ENCODE data around the gene ZNF184. TPM values are rescaled to one million over a fixed set of nuclear protein-coding genes. Genes with fewer than 3 reads are reported as not detected.

Gene ZNF184
- total and polyA plus RNA-seq, 4 donors: 0.80 to 4.4 (median 1.6) TPM

- Histone ChIP-seq H3K27ac (ENCODE audit: low read depth in 1 of 2, low read length in 2 of 2) (no peak overlapping the region), H3K27me3 (ENCODE audit: control insufficient read depth in 4 of 4, insufficient read depth in 4 of 4, low read length in 3 of 4) (peaks cover 0 to 10% (median 4%) of the 10 kb centered on the region in 4 donors), H3K9me3 (ENCODE audit: control insufficient read depth in 4 of 4, low read length in 3 of 4) (peaks cover 0 to 2% (median 0%) of the 10 kb centered on the region in 4 donors), H3K9ac (ENCODE audit: low read depth in 1 of 2, low read length in 2 of 2) (peak overlapping the region; percentile 48 to 84), H3K4me1 (ENCODE audit: control insufficient read depth in 4 of 4, insufficient read depth in 4 of 4, low read length in 3 of 4) (peaks cover 0 to 14% (median 6%) of the 10 kb centered on the region in 4 donors), H3K4me3 (ENCODE audit: low read depth in 1 of 3, low read length in 3 of 3) (peak overlapping the region; percentile 14 to 93 (median 52)), H3K36me3 (ENCODE audit: control insufficient read depth in 4 of 4, insufficient read depth in 3 of 4, low read depth in 1 of 4, low read length in 3 of 4) (no peaks in the 10 kb centered on the region)
- no peak for DNase-seq (ENCODE audit: low spot score)
- WGBS: 38% methylated on average over 12 of the region's 12 CpGs
- TF ChIP-seq RXRA (IDR thresholded peaks at IDR 0.05) (no peak), SP1 (IDR thresholded peaks at IDR 0.05) (no peak), RAD21 (IDR thresholded peaks at IDR 0.05) (no peak), REST (IDR thresholded peaks at IDR 0.05) (no peak), EGR1 (IDR thresholded peaks at IDR 0.05; ENCODE audit: low read depth in 2 of 2) (no peak), JUND (IDR thresholded peaks at IDR 0.05) (no peak), HNF4G (IDR thresholded peaks at IDR 0.05) (no peak), FOXA2 (IDR thresholded peaks at IDR 0.05) (no peak), TAF1 (conservative IDR thresholded peaks at IDR 0.05) (no peak), MAX (IDR thresholded peaks at IDR 0.05) (no peak), HNF4A (conservative IDR thresholded peaks at IDR 0.05) (no peak), YY1 (IDR thresholded peaks at IDR 0.05) (no peak), NR2F2 (IDR thresholded peaks at IDR 0.05) (no peak)
- TF ChIP-seq, protein P1, sequence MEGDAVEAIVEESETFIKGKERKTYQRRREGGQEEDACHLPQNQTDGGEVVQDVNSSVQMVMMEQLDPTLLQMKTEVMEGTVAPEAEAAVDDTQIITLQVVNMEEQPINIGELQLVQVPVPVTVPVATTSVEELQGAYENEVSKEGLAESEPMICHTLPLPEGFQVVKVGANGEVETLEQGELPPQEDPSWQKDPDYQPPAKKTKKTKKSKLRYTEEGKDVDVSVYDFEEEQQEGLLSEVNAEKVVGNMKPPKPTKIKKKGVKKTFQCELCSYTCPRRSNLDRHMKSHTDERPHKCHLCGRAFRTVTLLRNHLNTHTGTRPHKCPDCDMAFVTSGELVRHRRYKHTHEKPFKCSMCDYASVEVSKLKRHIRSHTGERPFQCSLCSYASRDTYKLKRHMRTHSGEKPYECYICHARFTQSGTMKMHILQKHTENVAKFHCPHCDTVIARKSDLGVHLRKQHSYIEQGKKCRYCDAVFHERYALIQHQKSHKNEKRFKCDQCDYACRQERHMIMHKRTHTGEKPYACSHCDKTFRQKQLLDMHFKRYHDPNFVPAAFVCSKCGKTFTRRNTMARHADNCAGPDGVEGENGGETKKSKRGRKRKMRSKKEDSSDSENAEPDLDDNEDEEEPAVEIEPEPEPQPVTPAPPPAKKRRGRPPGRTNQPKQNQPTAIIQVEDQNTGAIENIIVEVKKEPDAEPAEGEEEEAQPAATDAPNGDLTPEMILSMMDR (IDR thresholded peaks at IDR 0.05; ENCODE audit: low read depth, low read length, missing input control): no peak
- TF ChIP-seq, protein P2, sequence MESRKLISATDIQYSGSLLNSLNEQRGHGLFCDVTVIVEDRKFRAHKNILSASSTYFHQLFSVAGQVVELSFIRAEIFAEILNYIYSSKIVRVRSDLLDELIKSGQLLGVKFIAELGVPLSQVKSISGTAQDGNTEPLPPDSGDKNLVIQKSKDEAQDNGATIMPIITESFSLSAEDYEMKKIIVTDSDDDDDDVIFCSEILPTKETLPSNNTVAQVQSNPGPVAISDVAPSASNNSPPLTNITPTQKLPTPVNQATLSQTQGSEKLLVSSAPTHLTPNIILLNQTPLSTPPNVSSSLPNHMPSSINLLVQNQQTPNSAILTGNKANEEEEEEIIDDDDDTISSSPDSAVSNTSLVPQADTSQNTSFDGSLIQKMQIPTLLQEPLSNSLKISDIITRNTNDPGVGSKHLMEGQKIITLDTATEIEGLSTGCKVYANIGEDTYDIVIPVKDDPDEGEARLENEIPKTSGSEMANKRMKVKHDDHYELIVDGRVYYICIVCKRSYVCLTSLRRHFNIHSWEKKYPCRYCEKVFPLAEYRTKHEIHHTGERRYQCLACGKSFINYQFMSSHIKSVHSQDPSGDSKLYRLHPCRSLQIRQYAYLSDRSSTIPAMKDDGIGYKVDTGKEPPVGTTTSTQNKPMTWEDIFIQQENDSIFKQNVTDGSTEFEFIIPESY (IDR thresholded peaks at IDR 0.05): no peak
- TF ChIP-seq, protein P3, sequence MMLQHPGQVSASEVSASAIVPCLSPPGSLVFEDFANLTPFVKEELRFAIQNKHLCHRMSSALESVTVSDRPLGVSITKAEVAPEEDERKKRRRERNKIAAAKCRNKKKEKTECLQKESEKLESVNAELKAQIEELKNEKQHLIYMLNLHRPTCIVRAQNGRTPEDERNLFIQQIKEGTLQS (IDR thresholded peaks at IDR 0.05): no peak
These were observed 45.3 kb upstream of the ZNF184 start for GRCh38 chr6:27517928-27518787.
